Ovary (tissue), 9 donors: ENCODE data around the gene MOB3A. TPM values are rescaled to one million over a fixed set of nuclear protein-coding genes. Genes with fewer than 3 reads are reported as not detected.
"Not testable (repeated sequence)": the region's sequence is repeated elsewhere in the genome, so short reads cannot be mapped to it uniquely, and the experiment has no call there.

Source experiments
- DNase-seq, 5 donors: peaks; one replicate each; pipeline ENCODE4 v3.0.0-alpha.2; 2019 to 2020
- H3K27ac ChIP-seq, 2 donors: fragments of 200-600 bp; one replicate each; pipeline versions ENCODE4 v1.5.1 to v1.8.0; 2019 to 2022
- H3K27me3 ChIP-seq: fragments of 200-600 bp; one replicate; pipeline ENCODE4 v1.8.0; 2022
- H3K36me3 ChIP-seq: fragments of 200-600 bp; sonication (generic); one replicate; pipeline ENCODE4 v1.5.1; 2019
- H3K4me1 ChIP-seq: one replicate; pipeline ENCODE4 v1.8.1; 2013; ENCODE audit warnings: mild to moderate bottlenecking, moderate library complexity; ENCODE audit not compliant: insufficient read depth
- H3K4me3 ChIP-seq: fragments of 200-600 bp; sonication (generic); one replicate; pipeline ENCODE4 v1.5.1; 2017
- H3K9me3 ChIP-seq, 2 donors: fragments of 200-600 bp in 1 of 2; sonication (generic) in 1 of 2; one replicate each; pipeline versions ENCODE4 v1.5.1 to v1.8.1; 2013 to 2019; ENCODE audit warnings: mild to moderate bottlenecking in 1 of 2, moderate library complexity in 1 of 2
- CTCF ChIP-seq, 3 donors: fragments of 450-650 bp in 2 of 3; fragments of 200-600 bp in 1 of 3; IDR thresholded peaks; one replicate each; pipeline versions ENCODE4 v1.5.1 to v1.8.0; 2016 to 2022; ENCODE audit warnings: antibody characterized with exemption in 3 of 3, mild to moderate bottlenecking in 1 of 3
- EP300 ChIP-seq: sonication (generic); formaldehyde crosslinking; IDR thresholded peaks from one replicate; pipeline ENCODE4 v1.6.1; 2017; ENCODE audit warnings: antibody characterized with exemption
- POLR2A ChIP-seq: fragments of 450-650 bp; IDR thresholded peaks from one replicate; pipeline ENCODE4 v1.6.1; 2017; ENCODE audit warnings: antibody characterized with exemption, mild to moderate bottlenecking, moderate library complexity
- WGBS, 3 donors: extraction: QIAGEN DNeasy Blood & Tissue Kit in 1 of 3; methylation state at CpG; one replicate each; pipeline versions ENCODE4 v1.1.5 to v1.1.7; 2013 to 2017; 5-methylcytosine and 5-hydroxymethylcytosine counted together
- intact Hi-C, 4 donors: fragments of 100-400 bp; cut with DNase I; formaldehyde crosslinking; loops; one replicate each; pipeline versions ENCODE4 v1.11.0 to v1.15.1; 2022 to 2023
- polyA plus RNA-seq, 2 donors: library from polyadenylated mRNA; stranded (reverse); fragments of 200-250 nt in 1 of 2; fragments of 350-450 nt in 1 of 2; fragmentation: Illumina TruSeq in 1 of 2; extraction: RNeasy Lipid Tissue Mini Kit (QIAGEN cat#74804) in 1 of 2; gene quantifications; one replicate each; pipeline ENCODE4 v1.2.3, GENCODE V29; 2013 to 2014
- total RNA-seq, 7 donors: library from RNA; depleted of rRNA in 2 of 7; stranded (reverse); fragments of >200 nt in 2 of 7; fragmentation: NEBNext Ultra II Directional in 3 of 7; extraction: Animal tissue kit (Norgen Biotek cat#: 25700) in 3 of 7; gene quantifications; one replicate each; pipeline versions ENCODE4 v1.1.0 to v1.2.4, GENCODE V29; 2016 to 2023
- donor health status: DM: no; HTN: no; CAD: no; lungs with moderate emphysema.
- donor health status: DM: no; HTN: no; CAD: no.
- donor health status: Bipolar disorder and iron deficiency.
- donor health status: DM: yes; HTN: yes; CAD: no.
- donor health status: DM: no; HTN: no; CAD: no.
- donor health status: DM: yes; HTN: yes; CAD: no.

MOB3A gene
- total and polyA plus RNA-seq, 9 donors: 16.6 to 61.5 (median 44.1) TPM

DNA sequence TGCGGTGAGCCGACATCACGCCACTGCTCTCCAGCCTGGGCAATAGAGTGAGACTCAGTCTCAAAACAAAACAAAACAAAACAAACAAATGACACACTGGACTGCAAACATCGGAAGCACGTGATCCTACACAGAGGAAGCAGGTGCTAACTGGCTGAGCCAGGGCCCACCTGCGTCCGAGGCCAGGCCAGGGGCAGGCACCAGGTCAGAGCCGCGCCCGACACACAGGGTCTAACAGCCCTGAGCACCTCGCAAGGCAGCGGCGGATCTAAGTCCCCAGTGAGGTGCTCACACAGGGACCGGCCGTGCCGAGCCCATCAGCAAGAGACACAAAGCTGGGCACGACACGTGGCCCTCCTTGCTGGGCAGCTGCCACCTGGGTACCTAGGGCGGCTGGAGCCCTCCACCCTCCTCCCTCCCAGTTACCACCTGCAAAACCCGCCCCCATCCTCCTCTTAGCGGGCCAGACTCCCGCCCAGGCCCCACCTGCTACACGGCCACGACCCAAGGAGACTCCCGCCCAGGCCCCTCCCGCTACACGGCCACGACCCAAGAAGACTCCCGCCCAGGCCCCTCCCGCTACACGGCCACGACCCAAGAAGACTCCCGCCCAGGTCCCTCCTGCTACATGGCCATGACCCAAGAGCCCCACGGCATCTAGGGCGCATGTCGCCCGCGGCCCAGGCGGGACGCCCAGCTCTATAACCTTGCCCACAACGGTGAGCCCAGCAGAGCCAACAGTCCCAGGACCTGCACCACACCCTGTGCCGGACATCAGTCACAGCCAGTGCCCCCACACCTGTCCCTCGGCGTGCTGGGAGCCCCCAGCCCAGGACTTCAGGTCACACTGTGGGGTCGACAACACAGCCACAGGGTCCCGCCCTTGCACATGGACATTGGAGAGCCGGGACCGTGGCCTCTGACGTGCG is 39.6 kb upstream of the MOB3A start:
- Histone ChIP-seq H3K27me3 (no peaks in the 10 kb centered on the region), H3K4me3 (no peak overlapping the region), H3K27ac (no peak overlapping the region), H3K9me3 (no peaks in the 10 kb centered on the region), H3K36me3 (no peaks in the 10 kb centered on the region), H3K4me1 (peaks cover 3% of the 10 kb centered on the region)
- TF ChIP-seq EP300 (no peak), CTCF (IDR thresholded peaks at IDR 0.05) (no peak)
- WGBS, 3 donors: 89 to 92% (median 90%) methylated on average over 46 to 50 of the region's 50 CpGs
- intact Hi-C loops: loop anchor here in 1 of 4 donors (10.0 kb wide), 1 partner anchor 249 kb away; no protein-coding TSS in a partner anchor
- no peak for DNase-seq

GRCh38 chr19:2132731-2133490 is 36.8 kb upstream of the MOB3A start:
- intact Hi-C loops: loop anchor here in 1 of 4 donors (10.0 kb wide), 1 partner anchor 252 kb away; no protein-coding TSS in a partner anchor
- Histone ChIP-seq H3K36me3 (no peaks in the 10 kb centered on the region), H3K4me1 (no peaks in the 10 kb centered on the region), H3K27me3 (no peaks in the 10 kb centered on the region), H3K27ac (no peak overlapping the region), H3K4me3 (no peak overlapping the region), H3K9me3 (no peaks in the 10 kb centered on the region)
- 73 to 82% (median 82%) methylated on average over 19 of the region's 19 CpGs for WGBS, 3 donors
- TF ChIP-seq POLR2A (no peak), CTCF (IDR thresholded peaks at IDR 0.05) (no peak)
- no peak for DNase-seq

DNA sequence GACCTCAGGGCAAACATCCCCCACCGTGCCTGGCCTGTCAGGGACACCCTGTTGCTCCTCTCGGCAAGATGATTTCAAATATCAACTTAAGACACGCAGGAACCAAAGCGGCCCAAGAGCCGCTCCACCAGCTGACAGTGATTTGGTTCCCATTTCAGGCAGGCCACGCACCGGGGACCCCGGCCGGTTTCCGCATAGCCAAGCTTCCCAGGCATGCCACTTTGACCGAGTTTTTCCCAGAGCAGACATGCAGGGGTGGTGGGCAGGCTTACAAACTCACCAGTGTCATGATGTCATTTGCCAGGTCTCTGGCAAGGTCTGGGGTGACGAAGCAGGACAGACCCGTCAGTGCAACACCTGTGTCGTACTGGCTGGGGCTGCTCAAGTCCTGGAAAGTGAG is 36.1 kb upstream of the MOB3A start:
- Histone ChIP-seq H3K36me3 (no peaks in the 10 kb centered on the region), H3K9me3 (no peaks in the 10 kb centered on the region), H3K27me3 (no peaks in the 10 kb centered on the region), H3K4me3 (no peak overlapping the region), H3K4me1 (no peaks in the 10 kb centered on the region), H3K27ac (no peak overlapping the region)
- 90 to 94% (median 93%) methylated on average over 14 of the region's 14 CpGs for WGBS, 3 donors
- no peak for TF ChIP-seq CTCF (IDR thresholded peaks at IDR 0.05)
- TF ChIP-seq EP300: no peak
- no peak for TF ChIP-seq POLR2A
- intact Hi-C loops: loop anchor here in 1 of 4 donors (10.0 kb wide), 1 partner anchor 253 kb away; no protein-coding TSS in a partner anchor
- no peak for DNase-seq

DNA sequence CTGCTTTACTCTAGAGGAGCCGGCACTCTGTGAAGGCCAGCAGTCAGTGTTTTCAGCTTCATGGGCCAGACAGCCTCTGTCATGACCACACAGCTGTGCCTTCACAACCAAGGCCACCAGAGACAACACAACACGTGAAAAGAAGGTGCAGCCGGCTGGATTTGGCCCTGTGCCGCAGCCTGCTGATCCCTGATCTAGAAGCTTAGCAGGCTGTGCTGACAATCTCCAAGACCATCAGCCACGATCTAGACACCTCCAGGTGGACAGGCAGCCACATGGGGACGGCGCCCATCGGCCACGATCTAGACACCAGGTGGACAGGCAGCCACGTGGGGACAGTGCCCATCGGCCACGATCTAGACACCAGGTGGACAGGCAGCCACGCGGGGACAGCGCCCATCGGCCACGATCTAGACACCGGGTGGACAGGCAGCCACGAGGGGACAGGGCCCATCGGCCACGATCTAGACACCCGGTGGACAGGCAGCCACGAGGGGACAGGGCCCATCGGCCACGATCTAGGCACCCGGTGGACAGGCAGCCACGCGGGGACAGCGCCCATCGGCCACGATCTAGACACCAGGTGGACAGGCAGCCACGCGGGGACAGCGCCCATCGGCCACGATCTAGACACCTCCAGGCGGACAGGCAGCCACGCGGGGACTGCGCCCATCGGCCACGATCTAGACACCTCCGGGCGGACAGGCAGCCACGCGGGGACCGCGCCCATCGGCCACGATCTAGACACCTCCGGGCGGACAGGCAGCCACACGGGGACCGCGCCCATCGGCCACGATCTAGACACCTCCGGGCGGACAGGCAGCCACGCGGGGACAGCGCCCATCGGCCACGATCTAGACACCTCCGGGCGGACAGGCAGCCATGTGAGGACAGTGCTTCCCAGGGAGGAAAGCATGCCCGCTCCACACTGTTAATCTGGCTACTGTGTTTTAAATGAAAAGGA is 35.2 kb upstream of the MOB3A start:
- not testable (repeated sequence) for H3K27me3 ChIP-seq, H3K4me1 ChIP-seq, DNase-seq, H3K9me3 ChIP-seq, H3K36me3 ChIP-seq, H3K4me3 ChIP-seq, H3K27ac ChIP-seq
- WGBS, 3 donors: 83 to 88% (median 88%) methylated on average over 62 to 67 of the region's 67 CpGs
- intact Hi-C loops: loop anchor here in 1 of 4 donors (10.0 kb wide), 1 partner anchor 254 kb away; no protein-coding TSS in a partner anchor
